Forelimb muscle (tissue), 1 donor: ENCODE data around the gene AHCYL2. TPM values are rescaled to one million over a fixed set of nuclear protein-coding genes. Genes with fewer than 3 reads are reported as not detected.
"Not testable (repeated sequence)": the region's sequence is repeated elsewhere in the genome, so short reads cannot be mapped to it uniquely, and the experiment has no call there.

ENCODE experiments used
- DNase-seq: peaks from one replicate; pipeline ENCODE4 v3.0.0-alpha.2; 2013; ENCODE audit warnings: low read depth
- polyA plus RNA-seq: library from polyadenylated mRNA; unstranded; fragments of 120-200 nt; gene quantifications from one replicate; pipeline ENCODE4 v1.2.1, GENCODE V29; 2013; ENCODE audit not compliant: insufficient read length

Gene AHCYL2
- polyA plus RNA-seq, 1 donor: 18.9 TPM

- no peak for DNase-seq
Measured at GRCh38 chr7:129383542-129384132, 158.8 kb downstream of the AHCYL2 start.

GRCh38 chr7:129385116-129385515, 160.3 kb downstream of the AHCYL2 start:
- no peak for DNase-seq

GRCh38 chr7:129385598-129385997, 160.8 kb downstream of the AHCYL2 start:
- no peak for DNase-seq

- DNase-seq: no peak
Measured at GRCh38 chr7:129386506-129386905, 161.7 kb downstream of the AHCYL2 start.

GRCh38 chr7:129387537-129387936, 162.7 kb downstream of the AHCYL2 start:
- DNase-seq: no peak

GRCh38 chr7:129388333-129389098, 163.7 kb downstream of the AHCYL2 start:
- DNase-seq: no peak

- no peak for DNase-seq
Measured at GRCh38 chr7:129389829-129390228, 165.0 kb downstream of the AHCYL2 start.

- DNase-seq: no peak
Measured at GRCh38 chr7:129390314-129390713, 165.5 kb downstream of the AHCYL2 start.

GRCh38 chr7:129391546-129392171, 166.8 kb downstream of the AHCYL2 start:
- no peak for DNase-seq

- no peak for DNase-seq
Measured at GRCh38 chr7:129393255-129393654, 168.4 kb downstream of the AHCYL2 start.

GRCh38 chr7:129394101-129394500, 169.3 kb downstream of the AHCYL2 start:
- DNase-seq: no peak

- DNase-seq: no peak
Measured at GRCh38 chr7:129394982-129395914, 170.4 kb downstream of the AHCYL2 start.

GRCh38 chr7:129401228-129401966, 176.6 kb downstream of the AHCYL2 start:
- no peak for DNase-seq

- no peak for DNase-seq
Measured at GRCh38 chr7:129401967-129402860, 177.4 kb downstream of the AHCYL2 start.

- no peak for DNase-seq
Measured at GRCh38 chr7:129405527-129405926, 180.7 kb downstream of the AHCYL2 start.

GRCh38 chr7:129410238-129410637, 185.4 kb downstream of the AHCYL2 start:
- DNase-seq: not testable (repeated sequence)

GRCh38 chr7:129412501-129412900, 187.7 kb downstream of the AHCYL2 start:
- no peak for DNase-seq

GRCh38 chr7:129417073-129417472, 192.2 kb downstream of the AHCYL2 start:
- no peak for DNase-seq

- DNase-seq: no peak
Measured at GRCh38 chr7:129421717-129422250, 197.0 kb downstream of the AHCYL2 start.

- DNase-seq: no peak
Measured at GRCh38 chr7:129422727-129423126, 197.9 kb downstream of the AHCYL2 start.
